ENCODE data around the gene PSEN2. TPM values are rescaled to one million over a fixed set of nuclear protein-coding genes. Genes with fewer than 3 reads are reported as not detected.

The PSEN2 gene
- total RNA-seq, 6 donors from 2014 or later = 31.2 to 70.9 (median 37.6) TPM

DNA sequence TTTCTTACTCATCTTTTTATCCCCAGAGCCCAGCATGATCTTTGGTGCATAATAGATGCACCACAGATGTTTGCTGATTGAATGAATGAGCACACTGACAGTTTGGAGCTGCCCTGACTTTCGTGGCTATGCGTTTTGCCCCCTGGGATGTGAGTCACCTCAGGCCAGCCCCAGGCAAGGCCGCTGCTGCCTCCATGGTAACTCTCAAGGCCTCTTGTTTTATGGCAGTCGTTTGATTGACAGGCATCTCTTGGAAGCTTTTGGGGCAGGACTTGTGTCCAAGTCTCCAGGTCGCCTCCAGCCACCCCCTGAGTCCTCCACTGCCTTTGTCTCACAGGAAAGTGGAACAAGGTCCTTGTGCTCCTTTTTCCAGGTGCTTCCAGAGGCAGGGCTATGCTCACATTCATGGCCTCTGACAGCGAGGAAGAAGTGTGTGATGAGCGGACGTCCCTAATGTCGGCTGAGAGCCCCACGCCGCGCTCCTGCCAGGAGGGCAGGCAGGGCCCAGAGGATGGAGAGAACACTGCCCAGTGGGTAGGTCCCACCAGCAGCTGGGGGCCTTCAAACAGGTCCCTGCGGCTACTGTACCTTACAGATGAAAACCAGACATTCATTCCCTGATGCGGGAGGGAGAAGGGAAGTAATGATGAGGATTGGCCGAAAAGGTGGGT lies 11.2 kb downstream of the PSEN2 start:
- H3K27me3 ChIP-seq = no peaks in the 10 kb centered on the region
- peaks cover 30 to 45% (median 40%) of the 10 kb centered on the region in 4 donors for H3K4me1 ChIP-seq

DNA sequence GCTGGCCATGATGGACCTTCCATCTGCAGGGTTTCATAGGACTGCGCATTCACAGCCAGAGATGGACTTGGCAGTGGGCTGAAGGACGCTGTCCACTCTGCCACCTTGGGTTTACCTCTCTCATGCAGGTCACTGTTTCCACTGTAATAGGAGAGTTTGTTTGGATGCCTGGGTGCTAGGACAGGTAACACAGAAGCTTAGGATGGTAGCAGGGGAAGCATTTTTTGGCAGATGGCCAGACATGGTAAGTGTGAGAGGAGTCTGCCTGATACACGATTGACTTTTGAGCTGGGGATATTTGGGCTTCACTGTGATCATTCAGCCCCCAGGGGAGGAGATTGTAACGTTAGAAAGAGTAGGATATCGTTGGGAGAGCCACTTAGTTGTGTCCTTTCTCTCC lies 11.8 kb downstream of the PSEN2 start:
- WGBS, 2 donors = 46 to 47% methylated on average over 5 of the region's 5 CpGs
- TF ChIP-seq, protein P1, sequence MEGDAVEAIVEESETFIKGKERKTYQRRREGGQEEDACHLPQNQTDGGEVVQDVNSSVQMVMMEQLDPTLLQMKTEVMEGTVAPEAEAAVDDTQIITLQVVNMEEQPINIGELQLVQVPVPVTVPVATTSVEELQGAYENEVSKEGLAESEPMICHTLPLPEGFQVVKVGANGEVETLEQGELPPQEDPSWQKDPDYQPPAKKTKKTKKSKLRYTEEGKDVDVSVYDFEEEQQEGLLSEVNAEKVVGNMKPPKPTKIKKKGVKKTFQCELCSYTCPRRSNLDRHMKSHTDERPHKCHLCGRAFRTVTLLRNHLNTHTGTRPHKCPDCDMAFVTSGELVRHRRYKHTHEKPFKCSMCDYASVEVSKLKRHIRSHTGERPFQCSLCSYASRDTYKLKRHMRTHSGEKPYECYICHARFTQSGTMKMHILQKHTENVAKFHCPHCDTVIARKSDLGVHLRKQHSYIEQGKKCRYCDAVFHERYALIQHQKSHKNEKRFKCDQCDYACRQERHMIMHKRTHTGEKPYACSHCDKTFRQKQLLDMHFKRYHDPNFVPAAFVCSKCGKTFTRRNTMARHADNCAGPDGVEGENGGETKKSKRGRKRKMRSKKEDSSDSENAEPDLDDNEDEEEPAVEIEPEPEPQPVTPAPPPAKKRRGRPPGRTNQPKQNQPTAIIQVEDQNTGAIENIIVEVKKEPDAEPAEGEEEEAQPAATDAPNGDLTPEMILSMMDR (IDR thresholded peaks at IDR 0.05) = no peak
- TF ChIP-seq POLR2AphosphoS5 (IDR thresholded peaks at IDR 0.05) (no peak), EP300 (IDR thresholded peaks at IDR 0.05) (no peak), POLR2A (IDR thresholded peaks at IDR 0.05) (no peak)
- Histone ChIP-seq H3K4me3 (peak overlapping the region in 3 of 4 donors; percentile 13 to 40 (median 24)), H3K4me1 (peaks cover 30 to 48% (median 41%) of the 10 kb centered on the region in 4 donors), H3K27me3 (no peaks in the 10 kb centered on the region), H3K27ac (peak overlapping the region; percentile 53 to 84 (median 76)), H3K36me3 (peaks cover 0 to 39% (median 8%) of the 10 kb centered on the region in 4 donors), H3K9me3 (no peaks in the 10 kb centered on the region)
- DNase-seq (no peak), ATAC-seq (ENCODE audit: low FRiP score in 2 of 2) (no peak)

More for the DNA sequence above, 11.2 kb downstream of the PSEN2 start:
- no peak for ATAC-seq (ENCODE audit: low FRiP score in 2 of 2)
- peak in 1 of 2 donors; percentile 57 for DNase-seq
- Histone ChIP-seq H3K4me3 (no peak overlapping the region), H3K36me3 (peaks cover 0 to 43% (median 8%) of the 10 kb centered on the region in 4 donors), H3K9me3 (no peaks in the 10 kb centered on the region), H3K27ac (peak overlapping the region; percentile 53 to 84 (median 76))
- TF ChIP-seq, protein P1 (IDR thresholded peaks at IDR 0.05) = no peak
- TF ChIP-seq EP300 (IDR thresholded peaks at IDR 0.05) (no peak), POLR2A (IDR thresholded peaks at IDR 0.05) (no peak), POLR2AphosphoS5 (IDR thresholded peaks at IDR 0.05) (no peak)
- 90 to 94% methylated on average over 15 of the region's 15 CpGs for WGBS, 2 donors

DNA sequence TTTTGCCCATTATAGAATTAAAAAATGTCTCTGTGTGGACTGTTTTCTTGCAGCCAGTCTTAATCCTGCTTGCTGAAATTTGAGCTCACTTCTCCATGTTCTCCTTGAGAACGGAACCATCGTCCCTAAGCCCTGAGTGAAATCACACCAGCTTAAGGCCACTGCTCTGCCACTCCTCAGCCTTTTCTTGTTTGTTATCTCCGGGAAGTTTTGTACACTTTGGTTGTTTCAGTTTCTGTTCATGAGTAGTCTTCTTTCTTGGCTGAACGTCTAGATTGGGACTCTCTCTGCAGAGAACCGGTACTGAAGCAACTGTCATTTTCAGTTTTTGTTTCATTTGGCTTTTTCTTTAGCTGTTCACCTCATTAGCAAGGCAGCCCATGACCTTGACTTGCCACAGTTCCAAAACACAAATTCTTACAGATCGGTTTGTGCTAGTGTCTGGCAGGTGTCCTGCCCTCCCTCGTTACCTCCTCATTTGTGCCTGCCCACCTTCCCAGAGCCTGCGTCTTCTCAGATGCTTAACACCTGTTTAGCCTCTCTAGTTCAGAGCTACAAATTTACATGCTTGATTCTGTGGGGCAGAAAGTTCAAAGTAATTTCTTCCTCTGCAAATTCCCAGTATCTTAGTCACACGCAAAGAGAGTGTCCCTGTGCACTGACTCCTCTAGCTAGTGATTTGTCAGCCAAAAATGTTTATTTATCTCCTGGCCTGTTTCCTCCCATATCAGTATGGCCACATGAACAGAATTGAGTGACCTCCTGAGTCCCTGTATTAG lies 12.4 kb downstream of the PSEN2 start:
- Histone ChIP-seq H3K36me3 (peaks cover 0 to 39% (median 10%) of the 10 kb centered on the region in 4 donors), H3K27me3 (no peaks in the 10 kb centered on the region), H3K9me3 (no peaks in the 10 kb centered on the region), H3K4me3 (peak overlapping the region in 3 of 4 donors; percentile 13 to 40 (median 24)), H3K27ac (peak overlapping the region; percentile 53 to 84 (median 76)), H3K4me1 (peaks cover 30 to 48% (median 41%) of the 10 kb centered on the region in 4 donors)
- peak in 1 of 2 donors; percentile 43 for ATAC-seq (ENCODE audit: low FRiP score in 2 of 2)
- 22 to 25% methylated on average over 9 of the region's 9 CpGs for WGBS, 2 donors
- no peak for TF ChIP-seq POLR2A (IDR thresholded peaks at IDR 0.05)
- no peak for DNase-seq

DNA sequence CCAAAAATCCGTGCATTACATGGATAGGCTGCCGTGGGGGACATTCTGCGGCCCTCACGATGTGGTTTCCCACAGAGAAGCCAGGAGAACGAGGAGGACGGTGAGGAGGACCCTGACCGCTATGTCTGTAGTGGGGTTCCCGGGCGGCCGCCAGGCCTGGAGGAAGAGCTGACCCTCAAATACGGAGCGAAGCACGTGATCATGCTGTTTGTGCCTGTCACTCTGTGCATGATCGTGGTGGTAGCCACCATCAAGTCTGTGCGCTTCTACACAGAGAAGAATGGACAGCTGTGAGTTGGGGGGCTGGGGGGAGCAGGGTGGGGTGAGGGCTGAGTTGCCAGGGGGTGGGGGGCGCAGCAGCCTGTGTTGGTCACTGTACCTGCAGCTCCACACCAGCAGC lies 13.2 kb downstream of the PSEN2 start:
- H3K4me3 ChIP-seq = no peak overlapping the region
- H3K27me3 ChIP-seq = no peaks in the 10 kb centered on the region
- ATAC-seq (ENCODE audit: low FRiP score in 2 of 2) (no peak), DNase-seq (peak in 1 of 2 donors; percentile 46)
- H3K27ac ChIP-seq = peak overlapping the region in 3 of 4 donors; percentile 73 to 84 (median 80)
- no peaks in the 10 kb centered on the region for H3K9me3 ChIP-seq
- WGBS, 2 donors = 86 to 88% methylated on average over 6 to 16 of the region's 16 CpGs
- no peak for TF ChIP-seq POLR2AphosphoS5 (IDR thresholded peaks at IDR 0.05)
- TF ChIP-seq, protein P1 (IDR thresholded peaks at IDR 0.05) = no peak
- no peak for TF ChIP-seq EP300 (IDR thresholded peaks at IDR 0.05)
- TF ChIP-seq POLR2A (IDR thresholded peaks at IDR 0.05) = no peak
- H3K36me3 ChIP-seq = peaks cover 0 to 41% (median 13%) of the 10 kb centered on the region in 4 donors
- peaks cover 30 to 48% (median 41%) of the 10 kb centered on the region in 4 donors for H3K4me1 ChIP-seq

DNA sequence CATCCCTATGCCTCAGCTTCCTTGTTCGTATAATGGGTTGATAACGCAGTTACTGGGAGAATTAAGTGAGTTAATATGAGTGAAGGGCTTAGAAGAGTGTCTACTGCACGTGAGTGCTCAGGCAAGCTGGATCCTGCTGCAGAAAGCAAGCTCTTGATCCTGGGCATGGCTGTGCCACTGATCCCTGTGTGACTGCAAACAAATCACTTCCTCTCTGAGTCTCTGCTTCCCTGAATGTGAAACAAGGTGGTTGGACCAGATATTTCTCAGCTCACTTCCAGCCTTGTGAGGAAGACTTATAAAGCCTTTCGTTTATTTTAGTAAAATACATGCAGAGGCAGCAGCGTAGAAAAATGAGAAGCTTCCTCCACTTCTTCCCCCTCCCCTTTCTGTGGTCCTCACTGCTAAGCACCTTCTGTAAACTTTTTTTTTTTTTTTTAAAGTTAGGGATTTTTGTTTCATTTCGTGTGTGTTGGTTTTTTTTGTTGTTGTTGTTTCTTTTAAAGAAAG lies 13.8 kb downstream of the PSEN2 start:
- Histone ChIP-seq H3K27me3 (no peaks in the 10 kb centered on the region), H3K4me3 (no peak overlapping the region), H3K9me3 (no peaks in the 10 kb centered on the region), H3K27ac (peak overlapping the region in 2 of 4 donors; percentile 2 to 36), H3K4me1 (peaks cover 30 to 48% (median 41%) of the 10 kb centered on the region in 4 donors), H3K36me3 (peaks cover 0 to 44% (median 15%) of the 10 kb centered on the region in 4 donors)
- no peak for ATAC-seq (ENCODE audit: low FRiP score in 2 of 2)
- TF ChIP-seq POLR2AphosphoS5 (IDR thresholded peaks at IDR 0.05) = no peak
- no peak for TF ChIP-seq POLR2A (IDR thresholded peaks at IDR 0.05)
- TF ChIP-seq EP300 (IDR thresholded peaks at IDR 0.05) = no peak
- TF ChIP-seq, protein P1 (IDR thresholded peaks at IDR 0.05) = no peak
- 39 to 56% methylated on average over 5 to 6 of the region's 6 CpGs for WGBS, 2 donors
- DNase-seq = no peak

Data from upper lobe of left lung (tissue), 6 donors.